ENCODE results near the gene PHF14.
A peak's percentile ranks its signal among the peaks of the same experiment; 100 is the strongest.
"Not testable (repeated sequence)": the region's sequence is repeated elsewhere in the genome, so short reads cannot be mapped to it uniquely, and the experiment has no call there.

Gene PHF14, protein sequence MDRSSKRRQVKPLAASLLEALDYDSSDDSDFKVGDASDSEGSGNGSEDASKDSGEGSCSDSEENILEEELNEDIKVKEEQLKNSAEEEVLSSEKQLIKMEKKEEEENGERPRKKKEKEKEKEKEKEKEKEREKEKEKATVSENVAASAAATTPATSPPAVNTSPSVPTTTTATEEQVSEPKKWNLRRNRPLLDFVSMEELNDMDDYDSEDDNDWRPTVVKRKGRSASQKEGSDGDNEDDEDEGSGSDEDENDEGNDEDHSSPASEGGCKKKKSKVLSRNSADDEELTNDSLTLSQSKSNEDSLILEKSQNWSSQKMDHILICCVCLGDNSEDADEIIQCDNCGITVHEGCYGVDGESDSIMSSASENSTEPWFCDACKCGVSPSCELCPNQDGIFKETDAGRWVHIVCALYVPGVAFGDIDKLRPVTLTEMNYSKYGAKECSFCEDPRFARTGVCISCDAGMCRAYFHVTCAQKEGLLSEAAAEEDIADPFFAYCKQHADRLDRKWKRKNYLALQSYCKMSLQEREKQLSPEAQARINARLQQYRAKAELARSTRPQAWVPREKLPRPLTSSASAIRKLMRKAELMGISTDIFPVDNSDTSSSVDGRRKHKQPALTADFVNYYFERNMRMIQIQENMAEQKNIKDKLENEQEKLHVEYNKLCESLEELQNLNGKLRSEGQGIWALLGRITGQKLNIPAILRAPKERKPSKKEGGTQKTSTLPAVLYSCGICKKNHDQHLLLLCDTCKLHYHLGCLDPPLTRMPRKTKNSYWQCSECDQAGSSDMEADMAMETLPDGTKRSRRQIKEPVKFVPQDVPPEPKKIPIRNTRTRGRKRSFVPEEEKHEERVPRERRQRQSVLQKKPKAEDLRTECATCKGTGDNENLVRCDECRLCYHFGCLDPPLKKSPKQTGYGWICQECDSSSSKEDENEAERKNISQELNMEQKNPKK

DNA sequence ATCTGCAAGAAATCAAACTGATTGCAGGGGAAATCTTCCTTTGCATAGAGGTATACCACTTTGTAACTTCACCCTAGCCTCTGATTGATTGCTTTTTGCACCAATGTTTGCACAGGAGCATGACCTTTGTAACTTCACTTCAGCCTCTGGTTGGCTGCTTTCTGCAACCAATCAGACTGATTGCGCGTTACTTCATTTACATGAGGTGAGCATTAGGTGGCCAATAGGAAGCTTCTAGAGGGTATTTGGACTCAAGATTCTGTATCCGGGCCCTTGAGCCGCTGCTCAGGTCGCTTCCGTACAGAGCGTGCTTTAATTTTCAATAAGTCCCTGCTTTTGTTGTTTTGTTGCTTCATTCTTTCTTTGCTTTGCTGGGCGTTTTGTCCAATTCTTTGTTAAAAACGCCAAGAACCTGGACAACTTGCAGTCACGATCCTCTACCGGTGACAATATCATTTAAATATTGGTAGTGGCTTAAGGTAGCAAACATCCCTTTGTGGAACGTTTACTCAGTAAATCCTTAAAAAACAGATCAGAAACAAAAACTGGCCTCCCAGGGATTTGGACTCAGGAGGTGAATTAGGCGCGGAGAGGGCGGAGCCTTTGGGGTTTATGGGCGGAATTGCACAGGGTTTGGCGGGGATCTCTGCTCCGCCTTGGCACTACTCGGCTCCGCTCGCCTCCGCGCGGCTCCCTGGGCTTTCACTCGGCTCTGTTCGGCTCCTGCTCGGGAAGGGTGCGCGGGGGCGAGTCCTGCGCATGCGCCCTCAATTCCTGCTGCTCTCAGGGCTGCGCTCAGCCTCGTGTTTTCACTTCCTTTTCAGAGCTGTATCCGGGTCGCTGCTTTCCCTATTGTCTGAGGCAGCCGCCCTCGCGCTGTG is at the start of gene PHF14:
PHF14 (plus strand) TSS at position 812 of the 881 bp plus-strand sequence. CDS start 452 bp downstream, outside the sequence.
- DNase-seq, result peak; percentile 94

- DNase-seq, result no peak
These were observed 49.3 kb upstream of the PHF14 start for GRCh38 chr7:10924370-10924769.

- not testable (repeated sequence) for DNase-seq
These were observed 45.5 kb upstream of the PHF14 start for GRCh38 chr7:10928203-10928602.

DNA sequence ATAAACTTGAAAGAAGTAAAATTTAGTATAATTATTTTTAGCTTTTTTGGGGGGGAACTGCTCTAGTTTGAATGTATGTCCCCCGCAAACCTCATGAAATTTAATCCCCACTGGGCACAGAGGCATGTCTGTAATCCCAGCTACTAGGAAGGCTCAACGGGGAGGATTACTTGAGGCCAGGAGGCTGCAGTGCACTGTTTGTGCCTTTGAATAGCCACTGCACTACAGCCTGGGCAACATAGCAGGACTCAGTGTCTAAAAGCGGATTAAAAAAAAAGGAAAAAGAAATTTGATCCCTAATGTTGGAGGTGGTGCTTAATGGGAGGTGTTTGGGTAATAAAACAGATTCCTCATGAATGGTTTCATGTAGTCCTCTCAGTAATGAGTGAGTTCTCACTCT is 43.1 kb upstream of the PHF14 start:
- no peak for DNase-seq

- DNase-seq, result no peak
These were observed 42.5 kb upstream of the PHF14 start for GRCh38 chr7:10931161-10931560.

DNA sequence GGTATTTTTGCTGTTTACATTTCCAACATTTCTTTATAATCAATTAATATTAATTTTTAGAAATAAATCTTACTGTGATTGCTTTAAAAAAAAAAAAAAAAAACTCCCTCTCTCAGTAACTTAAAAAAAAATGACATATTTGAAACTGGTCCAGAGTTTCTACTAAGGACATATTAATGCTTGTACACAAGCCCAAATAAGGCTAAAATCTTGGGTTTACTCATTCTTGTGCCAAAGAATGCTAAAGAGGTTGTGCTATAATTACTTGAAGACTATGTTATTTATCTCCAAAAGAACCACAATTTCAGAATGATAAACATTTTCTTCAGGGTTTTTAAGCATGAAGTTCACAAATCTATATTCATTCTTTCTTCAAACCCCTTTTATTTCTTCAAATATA is 39.4 kb upstream of the PHF14 start:
- DNase-seq, result no peak

DNA sequence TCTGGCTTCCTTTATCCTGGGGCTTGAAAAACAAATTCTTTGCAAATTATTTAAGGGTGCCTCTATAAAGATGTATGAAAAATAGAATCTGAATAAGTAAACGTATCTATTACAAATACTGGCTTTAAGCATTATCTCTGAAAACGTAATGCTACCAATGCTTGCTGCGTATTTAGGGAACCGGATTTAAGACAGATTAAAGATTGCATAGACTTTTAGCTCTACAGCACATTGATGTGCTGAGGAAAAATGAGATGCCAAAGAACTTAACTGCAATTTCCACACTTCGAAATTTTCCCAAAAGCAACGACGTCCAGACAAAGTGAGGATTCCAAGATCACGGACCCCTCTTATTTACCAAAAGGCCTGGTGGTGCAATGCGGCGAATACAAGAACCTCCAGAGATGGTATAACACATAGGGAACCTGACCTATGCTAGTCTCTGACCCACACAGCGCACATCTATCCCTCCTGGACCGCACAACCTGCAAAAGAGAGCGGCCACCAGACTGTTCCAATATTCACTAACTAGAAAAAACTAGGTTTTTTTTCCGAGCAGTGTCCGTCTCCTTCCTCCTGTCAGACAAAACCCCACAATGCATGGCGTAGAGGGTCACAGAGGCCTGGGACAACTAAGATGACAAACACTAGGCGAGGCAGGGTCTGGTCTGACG is 34.3 kb upstream of the PHF14 start:
- no peak for DNase-seq

GRCh38 chr7:10939911-10940703 is 33.6 kb upstream of the PHF14 start:
- DNase-seq, result peak; percentile 77 to 81

GRCh38 chr7:10940704-10941355 is 32.8 kb upstream of the PHF14 start:
- DNase-seq, result no peak

DNA sequence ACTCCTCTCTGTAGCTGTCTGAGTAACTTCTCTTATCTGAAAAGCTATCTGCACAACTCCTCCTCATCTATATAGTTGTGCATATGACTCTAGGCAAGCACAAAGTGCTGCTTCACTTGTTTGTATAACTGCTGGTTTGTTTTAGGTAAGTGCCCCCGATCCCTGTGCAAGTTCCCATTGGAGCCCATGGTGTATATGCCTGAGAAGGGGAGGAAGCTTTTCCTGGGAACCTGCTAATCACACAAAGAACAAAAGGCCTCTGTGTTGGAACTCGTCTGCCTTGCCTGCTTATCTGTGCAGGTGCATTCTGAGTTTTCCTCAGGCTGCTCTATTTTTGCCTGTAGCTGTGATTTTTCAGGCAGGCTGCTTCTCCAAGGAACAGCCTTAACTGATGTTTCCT is 23.2 kb upstream of the PHF14 start:
- no peak for DNase-seq

GRCh38 chr7:10950974-10951578 is 22.6 kb upstream of the PHF14 start:
- DNase-seq, result not testable (repeated sequence)

DNA sequence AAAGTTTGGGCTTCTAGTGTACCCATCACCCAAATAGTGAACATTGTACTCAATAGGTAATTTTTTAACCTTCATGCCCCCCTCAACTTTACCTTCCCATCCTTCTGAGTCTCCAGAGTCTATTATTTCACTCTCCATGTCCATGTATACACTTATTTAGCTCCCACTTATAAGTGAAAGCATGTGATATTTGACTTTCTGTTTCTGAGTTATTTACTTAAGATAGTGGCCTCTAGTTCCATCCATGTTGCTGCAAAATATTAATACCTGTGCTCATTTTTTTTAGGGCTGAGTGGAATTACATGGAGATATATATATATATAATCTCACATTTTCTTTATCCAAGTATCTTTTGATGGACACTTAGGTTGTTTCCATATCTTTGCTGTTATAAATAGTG is 21.1 kb upstream of the PHF14 start:
- no peak for DNase-seq

- DNase-seq, result not testable (repeated sequence)
These were observed 20.5 kb upstream of the PHF14 start for GRCh38 chr7:10953078-10953750.

DNA sequence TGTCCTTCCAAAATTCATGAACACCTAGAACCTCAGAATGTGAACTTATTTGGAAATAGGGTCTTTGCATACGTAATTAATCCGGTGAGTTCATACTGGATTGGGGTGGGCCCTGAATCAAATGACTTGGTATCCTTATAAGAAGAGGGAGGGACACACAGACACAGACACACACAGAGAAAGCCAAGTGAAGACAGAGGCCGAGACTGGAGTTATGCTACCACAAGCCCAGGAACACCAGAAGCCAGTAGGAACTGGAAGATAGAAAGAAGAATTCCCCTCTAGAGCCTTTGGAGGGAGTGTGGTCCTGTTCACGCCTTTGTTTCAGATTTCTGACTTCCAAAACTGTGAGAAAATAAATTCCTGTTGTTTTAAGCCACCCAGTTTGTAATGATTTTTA is 17.1 kb upstream of the PHF14 start:
- DNase-seq, result no peak

DNA sequence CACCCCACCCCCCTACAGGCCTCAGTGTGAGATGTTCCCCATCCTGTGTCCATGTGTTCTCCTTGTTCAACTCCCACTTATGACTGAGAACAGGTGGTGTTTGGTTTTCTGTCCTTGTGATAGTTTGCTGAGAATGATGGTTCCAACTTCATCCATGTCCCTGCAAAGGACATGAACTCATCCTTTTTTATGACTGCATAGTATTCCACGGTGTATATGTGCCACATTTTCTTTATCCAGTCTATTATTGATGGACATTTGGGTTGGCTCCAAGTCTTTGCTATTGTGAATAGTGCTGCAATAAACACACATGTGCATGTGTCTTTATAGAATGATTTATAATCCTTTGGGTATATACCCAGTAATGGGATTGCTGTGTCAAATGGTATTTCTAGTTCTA is 13.4 kb upstream of the PHF14 start:
- DNase-seq, result not testable (repeated sequence)

DNA sequence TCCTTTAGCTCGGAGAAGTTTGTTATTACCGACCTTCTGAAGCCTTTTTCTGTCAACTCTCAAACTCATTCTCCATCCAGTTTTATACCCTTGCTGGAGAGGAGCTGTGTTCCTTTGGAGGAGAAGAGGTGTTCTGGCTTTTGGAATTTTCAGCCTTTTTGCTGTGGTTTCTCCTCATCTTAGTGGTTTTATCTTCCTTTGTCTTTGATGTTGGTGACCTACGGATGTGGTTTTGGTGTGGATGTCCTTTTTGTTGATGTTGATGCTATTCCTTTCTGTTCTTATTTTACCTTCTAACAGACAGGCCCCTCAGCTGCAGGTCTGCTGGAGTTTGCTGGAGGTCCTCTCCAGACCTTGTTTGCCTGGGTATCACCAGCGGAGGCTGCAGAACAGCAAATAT is 8.7 kb upstream of the PHF14 start:
- not testable (repeated sequence) for DNase-seq

- DNase-seq, result no peak
These were observed 1.5 kb upstream of the PHF14 start for GRCh38 chr7:10972174-10972573.

GRCh38 chr7:10973942-10974911 is 555 bp downstream of the PHF14 start:
- DNase-seq, result peak; percentile 9 to 12

Data from activated CD4-positive, alpha-beta T cell treated with anti-CD3 and anti-CD28 coated beads, Interleukin-2, amount 50 U/mL, for 4 hours (primary cell).